GM23338 (cell line): Measurements from ENCODE around the gene TMEM63C. TPM values are rescaled to one million over a fixed set of nuclear protein-coding genes. Genes with fewer than 3 reads are reported as not detected.

Source experiments
- ATAC-seq: fragments of 200-7000 bp; cut with Tn5 transposase; 3 replicates; pipeline ENCODE4 v1.9.1; 2020
- DNase-seq: peaks from one replicate; pipeline ENCODE4 v3.0.0-alpha.2; 2015; ENCODE audit warnings: low spot score
- H2AFZ ChIP-seq: fragments of 200-600 bp; sonication (generic); 2 replicates; pipeline ENCODE4 v1.8.0; 2016; ENCODE audit warnings: antibody characterized with exemption, mild to moderate bottlenecking, moderate library complexity
- H3F3A ChIP-seq: fragments of 200-600 bp; sonication (generic); replicated peaks from 2 replicates; pipeline ENCODE4 v1.8.0; 2017; ENCODE audit warnings: antibody characterized with exemption, mixed run types, low read depth
- H3K27ac ChIP-seq: fragments of 200-600 bp; sonication (generic); 2 replicates; pipeline ENCODE4 v1.6.1; 2016; ENCODE audit warnings: low read depth
- H3K27me3 ChIP-seq: fragments of 200-600 bp; sonication (generic); 2 replicates; pipeline ENCODE4 v1.8.0; 2016; ENCODE audit warnings: mild to moderate bottlenecking, mixed run types, moderate library complexity; ENCODE audit not compliant: insufficient read depth
- H3K36me3 ChIP-seq: fragments of 200-600 bp; sonication (generic); 2 replicates; pipeline ENCODE4 v1.8.0; 2016; ENCODE audit warnings: mild to moderate bottlenecking; ENCODE audit not compliant: insufficient read depth
- H3K4me1 ChIP-seq: fragments of 200-600 bp; sonication (generic); 2 replicates; pipeline ENCODE4 v1.8.0; 2016; ENCODE audit warnings: mild to moderate bottlenecking, moderate library complexity; ENCODE audit not compliant: insufficient read depth
- H3K4me2 ChIP-seq: fragments of 200-600 bp; sonication (generic); 2 replicates; pipeline ENCODE4 v1.7.1; 2017; ENCODE audit warnings: mixed run types
- H3K4me3 ChIP-seq: fragments of 200-600 bp; sonication (generic); 2 replicates; pipeline ENCODE4 v1.6.1; 2016; ENCODE audit warnings: mixed run types
- H3K79me2 ChIP-seq: fragments of 200-600 bp; sonication (generic); replicated peaks from 2 replicates; pipeline ENCODE4 v1.8.0; 2017; ENCODE audit warnings: mild to moderate bottlenecking; ENCODE audit not compliant: insufficient read depth
- H3K9me2 ChIP-seq: fragments of 200-600 bp; sonication (generic); 2 replicates; pipeline ENCODE4 v1.8.0; 2017; ENCODE audit not compliant: insufficient read depth
- H4K20me1 ChIP-seq: fragments of 200-600 bp; sonication (generic); replicated peaks from 2 replicates; pipeline ENCODE4 v1.8.0; 2017; ENCODE audit warnings: mild to moderate bottlenecking; ENCODE audit not compliant: insufficient read depth
- H3K27ac Mint-ChIP-seq: 2 replicates; pipeline ENCODE4 v1.8.0; 2020; ENCODE audit warnings: inconsistent platforms, mild to moderate bottlenecking, moderate library complexity, mixed read lengths
- H3K27me3 Mint-ChIP-seq: 3 replicates; pipeline ENCODE4 v1.8.0; 2022; ENCODE audit warnings: low read depth, mild to moderate bottlenecking, moderate library complexity, mixed read lengths, inconsistent platforms; ENCODE audit not compliant: insufficient read depth, poor library complexity
- H3K36me3 Mint-ChIP-seq: 3 replicates; pipeline ENCODE4 v1.8.0; 2021; ENCODE audit warnings: low read depth, mild to moderate bottlenecking, inconsistent platforms, moderate library complexity, mixed read lengths
- H3K4me1 Mint-ChIP-seq: 3 replicates; pipeline ENCODE4 v1.8.0; 2020; ENCODE audit warnings: mild to moderate bottlenecking, inconsistent platforms, mixed read lengths
- H3K4me3 Mint-ChIP-seq: 3 replicates; pipeline ENCODE4 v1.8.0; 2021; ENCODE audit warnings: moderate library complexity, mild to moderate bottlenecking, inconsistent platforms, mixed read lengths
- H3K9me3 Mint-ChIP-seq: 3 replicates; pipeline ENCODE4 v1.8.0; 2020; ENCODE audit warnings: moderate library complexity, mild to moderate bottlenecking, inconsistent platforms, mixed read lengths
- CREB1 ChIP-seq: fragments of 250-450 bp; sonication (Bioruptor Pico); IDR thresholded peaks from 2 replicates; pipeline ENCODE4 v1.5.0; 2020; ENCODE audit warnings: low read depth, mild to moderate bottlenecking, moderate library complexity
- ETS1 ChIP-seq: IDR thresholded peaks from 2 replicates; pipeline ENCODE4 v1.6.1; 2016; ENCODE audit warnings: antibody characterized with exemption
- EZH2 ChIP-seq: fragments of 200-600 bp; sonication (generic); IDR thresholded peaks from one replicate; pipeline ENCODE4 v1.8.0; 2017; ENCODE audit warnings: antibody characterized with exemption, mild to moderate bottlenecking, low read depth; ENCODE audit not compliant: unreplicated experiment
- EZH2phosphoT487 ChIP-seq: fragments of 200-600 bp; sonication (generic); IDR thresholded peaks from one replicate; pipeline ENCODE4 v1.8.1; 2018; ENCODE audit warnings: antibody characterized with exemption; ENCODE audit not compliant: unreplicated experiment
- JUNB ChIP-seq: IDR thresholded peaks from one replicate; pipeline ENCODE4 v1.6.1; 2016; ENCODE audit warnings: antibody characterized with exemption; ENCODE audit not compliant: unreplicated experiment
- REST ChIP-seq: IDR thresholded peaks from one replicate; pipeline ENCODE4 v1.6.1; 2018; ENCODE audit warnings: antibody characterized with exemption; ENCODE audit not compliant: unreplicated experiment
- STAT1 ChIP-seq: IDR thresholded peaks from one replicate; pipeline ENCODE4 v1.6.1; 2016; ENCODE audit warnings: antibody characterized with exemption; ENCODE audit not compliant: unreplicated experiment
- ZNF114 ChIP-seq: fragments of 250-450 bp; sonication (Bioruptor Pico); IDR thresholded peaks from 2 replicates; pipeline ENCODE4 v1.5.0; 2020; ENCODE audit warnings: mild to moderate bottlenecking, moderate library complexity
- polyA plus RNA-seq: library from polyadenylated mRNA; unstranded; fragments of >200 nt; fragmentation: Nextera tagmentation; extraction: Ambion mirVana; gene quantifications from 2 replicates; pipeline ENCODE4 v1.2.1, GENCODE V29; 2016
- total RNA-seq: library from RNA; depleted of rRNA; stranded (reverse); fragments of >200 nt; shearing (Covaris generic); gene quantifications from 2 replicates; pipeline ENCODE4 v1.2.3, GENCODE V29; 2014
- TF ChIP-seq, protein P1 (sequence below), 2 experiments: fragments of 200-600 bp in 1 of 2; sonication (generic) in 1 of 2; conservative IDR thresholded peaks; 2 replicates each; pipeline versions ENCODE4 v1.5.1 to v1.6.1; 2016 to 2017; ENCODE audit warnings: antibody characterized with exemption in 2 of 2, low read depth in 2 of 2, mild to moderate bottlenecking in 2 of 2, moderate library complexity in 1 of 2

The TMEM63C gene
- total and polyA plus RNA-seq, 2 experiments from 2014 or later = 2.1 to 6.3 TPM

GRCh38 chr14:77276959-77277358, 95.4 kb downstream of the TMEM63C start:
- Histone ChIP-seq H3K9me2 (no peaks in the 10 kb centered on the region), H2AFZ (no peak overlapping the region), H4K20me1 (no peaks in the 10 kb centered on the region; the same call in 1 of the 2 replicates), H3K79me2 (no peaks in the 10 kb centered on the region), H3K36me3 (no peaks in the 10 kb centered on the region), H3K4me2 (no peak overlapping the region), H3K4me1 (no peaks in the 10 kb centered on the region), H3K4me3 (no peak overlapping the region), H3K27me3 (peaks cover 12% of the 10 kb centered on the region), H3F3A (no peaks in the 10 kb centered on the region), H3K27ac (no peak overlapping the region)
- Mint-ChIP-seq H3K27ac (no peak overlapping the region), H3K36me3 (peaks cover 7% of the 10 kb centered on the region; the same call in 1 of the 3 replicates), H3K4me1 (peaks cover 4% of the 10 kb centered on the region; the same call in 2 of the 3 replicates), H3K27me3 (peaks cover 19% of the 10 kb centered on the region), H3K9me3 (no peaks in the 10 kb centered on the region), H3K4me3 (no peak overlapping the region)
- no peak for DNase-seq
- TF ChIP-seq CREB1 (CRISPR knock-in tag) (no peak), REST (no peak), JUNB (no peak), EZH2phosphoT487 (no peak), ETS1 (no peak), ZNF114 (CRISPR knock-in tag) (no peak), STAT1 (no peak), EZH2 (no peak)
- TF ChIP-seq, protein P1, sequence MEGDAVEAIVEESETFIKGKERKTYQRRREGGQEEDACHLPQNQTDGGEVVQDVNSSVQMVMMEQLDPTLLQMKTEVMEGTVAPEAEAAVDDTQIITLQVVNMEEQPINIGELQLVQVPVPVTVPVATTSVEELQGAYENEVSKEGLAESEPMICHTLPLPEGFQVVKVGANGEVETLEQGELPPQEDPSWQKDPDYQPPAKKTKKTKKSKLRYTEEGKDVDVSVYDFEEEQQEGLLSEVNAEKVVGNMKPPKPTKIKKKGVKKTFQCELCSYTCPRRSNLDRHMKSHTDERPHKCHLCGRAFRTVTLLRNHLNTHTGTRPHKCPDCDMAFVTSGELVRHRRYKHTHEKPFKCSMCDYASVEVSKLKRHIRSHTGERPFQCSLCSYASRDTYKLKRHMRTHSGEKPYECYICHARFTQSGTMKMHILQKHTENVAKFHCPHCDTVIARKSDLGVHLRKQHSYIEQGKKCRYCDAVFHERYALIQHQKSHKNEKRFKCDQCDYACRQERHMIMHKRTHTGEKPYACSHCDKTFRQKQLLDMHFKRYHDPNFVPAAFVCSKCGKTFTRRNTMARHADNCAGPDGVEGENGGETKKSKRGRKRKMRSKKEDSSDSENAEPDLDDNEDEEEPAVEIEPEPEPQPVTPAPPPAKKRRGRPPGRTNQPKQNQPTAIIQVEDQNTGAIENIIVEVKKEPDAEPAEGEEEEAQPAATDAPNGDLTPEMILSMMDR (conservative IDR thresholded peaks at IDR 0.05; ENCODE audit: low read depth in 2 of 2) = no peak
- ATAC-seq = no peak
